Cardiac septum (tissue), 1 donor: ENCODE results near the gene C7orf33. TPM values are rescaled to one million over a fixed set of nuclear protein-coding genes. Genes with fewer than 3 reads are reported as not detected.

Experiments used
- total RNA-seq: library from RNA; stranded (reverse); fragmentation: NEBNext Ultra II Directional; extraction: Animal tissue kit (Norgen Biotek cat#: 25700); gene quantifications from one replicate; pipeline ENCODE4 v1.2.1, GENCODE V29; 2021
- donor health status: DM: no; HTN: no; CAD: no.

The C7orf33 gene
- total RNA-seq, 1 donor from 2014 or later, result not detected

Other genes starting within 250 kb of the C7orf33 start
- 42.3 TPM for gene CUL1, start 108.1 kb downstream of the C7orf33 start, total RNA-seq